HCT116 (cell line): ENCODE data around the gene ZFPL1. TPM values are rescaled to one million over a fixed set of nuclear protein-coding genes. Genes with fewer than 3 reads are reported as not detected.

ENCODE experiments used
- ATAC-seq: fragments of 200-7000 bp; cut with Tn5 transposase; 2 replicates; pipeline ENCODE4 v1.9.1; 2020; ENCODE audit warnings: mild to moderate bottlenecking, moderate library complexity
- BruUV-seq: library from RNA; stranded (reverse); fragments of 400-500 nt; replicated peaks from 2 replicates; lab custom pipeline; 2021; lab: Mats Ljungman, UMichigan
- CTCF ChIA-PET: fragments of 300-600 bp; sonication (Branson Sonifier 250); formaldehyde crosslinking; loops from one replicate; lab custom pipeline; 2021; ENCODE audit warnings: antibody characterized with exemption; lab: Charles Lee
- POLR2A ChIA-PET: fragments of 300-600, 350-600 bp; sonication (Branson Sonifier 250); formaldehyde crosslinking; loops from one replicate; lab custom pipeline; 2021; ENCODE audit warnings: antibody characterized with exemption; lab: Charles Lee
- RAD21 ChIA-PET, 2 experiments: fragments of 300-600 bp; sonication (Branson Sonifier 250); formaldehyde crosslinking; loops; one replicate each; lab custom pipeline; 2023; ENCODE audit warnings: low total read pairs in 2 of 2; ENCODE audit not compliant: uncharacterized antibody in 2 of 2, unreplicated experiment in 2 of 2, low non-redundant PET in 1 of 2; lab: Charles Lee
- DNase-seq: peaks from one replicate; pipeline ENCODE4 v3.0.0-alpha.2; 2010; ENCODE audit warnings: low read depth, low spot score
- H2AFZ ChIP-seq: fragments of 200-600 bp; shearing (Covaris generic), sonication (generic); 2 replicates; pipeline ENCODE4 v1.6.1; 2017; ENCODE audit warnings: low read depth, mixed run types, mixed read lengths, antibody characterized with exemption, low read length; ENCODE audit not compliant: poor library complexity, severe bottlenecking
- H3K27ac ChIP-seq: 2 replicates; pipeline ENCODE4 v1.5.1; 2012; ENCODE audit warnings: low read depth, low read length
- H3K27me3 ChIP-seq: fragments of 200-600 bp; sonication (generic); 2 replicates; pipeline ENCODE4 v1.6.1; 2016; ENCODE audit warnings: mixed run types, low read length, mixed read lengths; ENCODE audit not compliant: insufficient read depth
- H3K36me3 ChIP-seq, 2 experiments: fragments of 200-500 bp in 1 of 2; fragments of 200-600 bp in 1 of 2; sonication (Bioruptor generic) in 1 of 2; sonication (generic) in 1 of 2; 2 replicates each; pipeline versions ENCODE4 v1.5.1 to v1.6.1; 2014 to 2016; ENCODE audit warnings: low read length in 2 of 2, inconsistent platforms in 1 of 2, mixed read lengths in 1 of 2, mixed run types in 1 of 2; ENCODE audit not compliant: insufficient read depth in 2 of 2, control insufficient read depth in 1 of 2
- H3K4me1 ChIP-seq, 2 experiments: fragments of 200-600 bp in 1 of 2; sonication (generic) in 1 of 2; 2 replicates each; pipeline versions ENCODE4 v1.5.1 to v1.6.1; 2012 to 2017; ENCODE audit warnings: low read length in 2 of 2, inconsistent platforms in 1 of 2, mild to moderate bottlenecking in 1 of 2, mixed read lengths in 1 of 2, mixed run types in 1 of 2, moderate library complexity in 1 of 2; ENCODE audit not compliant: insufficient read depth in 2 of 2, control insufficient read depth in 1 of 2
- H3K4me2 ChIP-seq: fragments of 200-600 bp; sonication (generic); 2 replicates; pipeline ENCODE4 v1.6.1; 2017; ENCODE audit warnings: mixed run types, low read length, mixed read lengths
- H3K4me3 ChIP-seq, 2 experiments: fragments of 200-600 bp in 1 of 2; sonication (generic) in 1 of 2; replicated peaks in 1 of 2; 2 replicates each; pipeline ENCODE4 v1.5.1; 2011 to 2016; ENCODE audit warnings: low read length in 2 of 2, control low read depth in 1 of 2, low read depth in 1 of 2, mild to moderate bottlenecking in 1 of 2, mixed read lengths in 1 of 2, mixed run types in 1 of 2
- H3K79me2 ChIP-seq: fragments of 200-600 bp; sonication (generic); 2 replicates; pipeline ENCODE4 v1.6.1; 2017; ENCODE audit warnings: mild to moderate bottlenecking, mixed run types, low read length, moderate library complexity, mixed read lengths; ENCODE audit not compliant: insufficient read depth
- H3K9ac ChIP-seq: fragments of 200-600 bp; sonication (generic); 2 replicates; pipeline ENCODE4 v1.6.1; 2016; ENCODE audit warnings: low read length, mixed read lengths
- H3K9me2 ChIP-seq: fragments of 200-600 bp; sonication (generic), shearing (Covaris generic); 2 replicates; pipeline ENCODE4 v1.6.1; 2017; ENCODE audit warnings: mixed run types, mild to moderate bottlenecking, moderate library complexity; ENCODE audit not compliant: insufficient read depth
- H3K9me3 ChIP-seq, 2 experiments: fragments of 200-500 bp in 1 of 2; fragments of 200-600 bp in 1 of 2; sonication (Bioruptor generic) in 1 of 2; sonication (generic) in 1 of 2; 2 replicates each; pipeline ENCODE4 v1.6.1; 2014 to 2017; ENCODE audit warnings: low read length in 2 of 2, mixed read lengths in 2 of 2, inconsistent platforms in 1 of 2, low read depth in 1 of 2, mild to moderate bottlenecking in 1 of 2, mixed run types in 1 of 2, moderate library complexity in 1 of 2; ENCODE audit not compliant: control insufficient read depth in 1 of 2, insufficient read depth in 1 of 2
- H4K20me1 ChIP-seq: fragments of 200-600 bp; sonication (generic), shearing (Covaris generic); 2 replicates; pipeline ENCODE4 v1.6.1; 2017; ENCODE audit warnings: mixed run types, mild to moderate bottlenecking, moderate library complexity; ENCODE audit not compliant: insufficient read depth
- ATF3 ChIP-seq: IDR thresholded peaks from 2 replicates; pipeline ENCODE4 v1.6.1; 2012
- CBX3 ChIP-seq: IDR thresholded peaks from 2 replicates; pipeline ENCODE4 v1.6.1; 2012; ENCODE audit warnings: low read depth
- CEBPB ChIP-seq: IDR thresholded peaks from 2 replicates; pipeline ENCODE4 v1.6.1; 2012; ENCODE audit warnings: low read depth
- CTCF ChIP-seq, 3 experiments: fragments of 200-600 bp in 1 of 3; sonication (generic) in 1 of 3; IDR thresholded peaks in 2 of 3; conservative IDR thresholded peaks in 1 of 3; 2 replicates each; pipeline ENCODE4 v1.5.1; 2012 to 2017; ENCODE audit warnings: low read depth in 2 of 3, low read length in 2 of 3, antibody characterized with exemption in 1 of 3, borderline replicate concordance in 1 of 3, control low read depth in 1 of 3, mild to moderate bottlenecking in 1 of 3, mixed read lengths in 1 of 3, mixed run types in 1 of 3, moderate library complexity in 1 of 3; ENCODE audit not compliant: insufficient read depth in 1 of 3
- EGR1 ChIP-seq: IDR thresholded peaks from 2 replicates; pipeline ENCODE4 v1.6.1; 2012; ENCODE audit warnings: low read depth
- ELF1 ChIP-seq: IDR thresholded peaks from 2 replicates; pipeline ENCODE4 v1.6.1; 2012; ENCODE audit warnings: low read depth, borderline replicate concordance
- EZH2 ChIP-seq: fragments of 200-600 bp; sonication (generic); IDR thresholded peaks from 2 replicates; pipeline ENCODE4 v1.6.1; 2017; ENCODE audit warnings: antibody characterized with exemption, mixed run types
- EZH2phosphoT487 ChIP-seq: fragments of 200-600 bp; IDR thresholded peaks from 2 replicates; pipeline ENCODE4 v1.6.1; 2018; ENCODE audit warnings: antibody characterized with exemption, borderline replicate concordance
- FOSL1 ChIP-seq: IDR thresholded peaks from 2 replicates; pipeline ENCODE4 v1.6.1; 2012; ENCODE audit warnings: low read depth
- POLR2A ChIP-seq: IDR thresholded peaks from 2 replicates; pipeline ENCODE4 v1.7.0; 2011; ENCODE audit warnings: borderline replicate concordance; ENCODE audit not compliant: insufficient read depth, insufficient read length; ENCODE audit errors: extremely low read depth
- RAD21 ChIP-seq: IDR thresholded peaks from 2 replicates; pipeline ENCODE4 v1.6.1; 2012; ENCODE audit warnings: low read depth, mild to moderate bottlenecking
- REST ChIP-seq: IDR thresholded peaks from 2 replicates; pipeline ENCODE4 v1.6.1; 2012; ENCODE audit warnings: low read depth
- SIN3A ChIP-seq: IDR thresholded peaks from 2 replicates; pipeline ENCODE4 v1.6.1; 2012; ENCODE audit warnings: low read depth
- SRF ChIP-seq: IDR thresholded peaks from 2 replicates; pipeline ENCODE4 v1.6.1; 2012; ENCODE audit warnings: low read depth
- TCF7L2 ChIP-seq: IDR thresholded peaks from 2 replicates; pipeline ENCODE4 v1.7.0; 2011; ENCODE audit warnings: borderline replicate concordance, inconsistent platforms; ENCODE audit not compliant: insufficient read depth, insufficient read length; ENCODE audit errors: extremely low read depth
- YY1 ChIP-seq: IDR thresholded peaks from 2 replicates; pipeline ENCODE4 v1.6.1; 2011; ENCODE audit warnings: low read length, low read depth, moderate library complexity, mild to moderate bottlenecking; ENCODE audit not compliant: insufficient replicate concordance; ENCODE audit errors: extremely low read depth
- ZFX ChIP-seq: fragments of 450-650 bp; IDR thresholded peaks from 2 replicates; pipeline ENCODE4 v1.6.1; 2017
- ZNF274 ChIP-seq: fragments of 200-500 bp; sonication (Bioruptor generic); IDR thresholded peaks from 2 replicates; pipeline ENCODE4 v1.6.1; 2014; ENCODE audit warnings: mild to moderate bottlenecking, low read depth, low read length, inconsistent platforms
- intact Hi-C: fragments of 100-400 bp; cut with micrococcal nuclease; formaldehyde crosslinking; loops from 2 replicates; pipeline ENCODE4 v1.10.0; 2022
- total RNA-seq: library from RNA; stranded (reverse); gene quantifications from one replicate; pipeline ENCODE4 v1.2.1, GENCODE V29; 2021; ENCODE audit not compliant: unreplicated experiment

Gene ZFPL1
- total RNA-seq, 1 experiment from 2014 or later: 35.3 TPM

GRCh38 chr11:65124480-65125196 is 40.6 kb downstream of the ZFPL1 start:
- H3K9ac ChIP-seq: no peak overlapping the region
- H3K4me1 ChIP-seq: peaks cover 9 to 19% of the 10 kb centered on the region in 2 experiments; a peak in 3 of 4 replicates
- peaks cover 25 to 62% of the 10 kb centered on the region in 2 experiments for H3K36me3 ChIP-seq
- ChIA-PET CTCF (no interaction called here), RAD21 (interaction anchor here in 1 of 2 experiments (0.8 kb wide), 1 partner anchor 57 kb away, joined by 3 read pairs; the partner anchor contains the start of gene CAPN1), POLR2A (interaction anchor here (1.2 to 1.3 kb wide), 2 partner anchors 13 to 45 kb away, joined by 3 to 6 read pairs; partner anchors contain the start of genes SPDYC and TM7SF2)
- H3K9me2 ChIP-seq: no peaks in the 10 kb centered on the region
- H3K9me3 ChIP-seq: no peaks in the 10 kb centered on the region
- ATAC-seq: no peak
- intact Hi-C loops: no loop called here
- TF ChIP-seq CEBPB (no peak), ZNF274 (no peak), YY1 (no peak), TCF7L2 (no peak), CTCF (IDR thresholded peaks at IDR 0.05 in 2 of 3, conservative IDR thresholded peaks at IDR 0.05 in 1 of 3; ENCODE audit: borderline replicate concordance in 1 of 3, insufficient read depth in 1 of 3, low read depth in 2 of 3, low read length in 2 of 3) (no peak), EZH2phosphoT487 (no peak), ATF3 (no peak), FOSL1 (no peak), SRF (no peak), ZFX (no peak), ELF1 (no peak), REST (no peak), EZH2 (no peak), POLR2A (no peak), EGR1 (no peak), RAD21 (no peak), SIN3A (no peak), CBX3 (no peak)
- no peaks in the 10 kb centered on the region for H3K27me3 ChIP-seq
- H3K27ac ChIP-seq: no peak overlapping the region
- H3K79me2 ChIP-seq: peaks cover 58% of the 10 kb centered on the region
- BruUV-seq: TSS peak; percentile 21
- no peak overlapping the region for H2AFZ ChIP-seq
- H4K20me1 ChIP-seq: no peaks in the 10 kb centered on the region; the same call in 1 of the 2 replicates
- no peak for DNase-seq
- H3K4me2 ChIP-seq: peak overlapping the region; percentile 91; the same call in 1 of the 2 replicates
- no peak overlapping the region for H3K4me3 ChIP-seq
